ENCODE measurements around the gene RC3H2.
"Not testable (repeated sequence)": the region's sequence is repeated elsewhere in the genome, so short reads cannot be mapped to it uniquely, and the experiment has no call there.

RC3H2 gene

DNA sequence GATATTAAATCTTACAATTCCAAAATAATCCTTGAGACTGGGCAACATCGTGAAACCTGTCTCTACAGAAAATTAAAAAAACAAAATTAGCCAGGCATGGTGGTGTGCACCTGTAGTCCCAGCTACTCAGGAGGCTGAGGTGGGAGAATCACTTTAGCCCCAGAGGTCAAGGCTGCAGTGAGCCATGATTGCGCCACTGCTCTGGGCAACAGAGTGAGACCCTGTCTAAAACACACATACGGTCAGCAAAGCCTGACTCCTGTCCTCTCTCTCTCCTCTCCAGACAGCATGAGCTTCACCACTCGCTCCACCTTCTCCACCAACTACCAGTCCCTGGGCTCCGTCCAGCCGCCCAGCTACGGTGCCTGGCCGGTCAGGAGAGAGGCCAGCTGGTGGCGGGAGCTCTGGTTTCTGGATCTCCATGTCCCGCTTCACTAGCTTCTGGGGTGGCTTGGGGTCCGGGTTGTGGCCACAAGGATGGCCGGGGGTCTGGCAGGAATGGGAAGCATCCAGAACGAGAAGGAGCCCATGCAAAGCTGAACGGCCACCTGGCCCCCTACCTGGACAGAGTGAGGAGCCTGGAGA, 67.8 kb downstream of the RC3H2 start:
- no peak for DNase-seq

DNA sequence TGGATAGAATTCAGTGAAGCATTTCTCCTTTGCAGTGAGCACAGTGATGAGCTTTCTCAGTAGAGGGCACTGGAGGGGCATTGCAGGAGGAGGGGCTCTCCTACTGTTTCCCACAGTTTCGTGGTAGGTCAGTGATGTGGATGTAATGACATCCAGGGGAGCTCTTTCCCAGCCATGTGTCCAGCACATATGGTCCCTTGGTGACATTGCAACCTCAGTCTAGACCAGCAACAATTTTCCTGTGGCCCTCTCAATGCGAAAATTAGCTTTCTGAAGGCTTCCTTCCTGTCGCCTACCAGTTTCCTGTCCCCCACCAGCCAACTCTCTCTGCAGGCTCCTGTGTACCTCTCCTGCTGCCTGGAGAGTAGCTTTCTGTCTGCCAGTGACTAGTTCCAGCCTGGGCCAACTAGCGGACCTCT, 69.8 kb downstream of the RC3H2 start:
- peak; percentile 73 to 85 for DNase-seq

DNA sequence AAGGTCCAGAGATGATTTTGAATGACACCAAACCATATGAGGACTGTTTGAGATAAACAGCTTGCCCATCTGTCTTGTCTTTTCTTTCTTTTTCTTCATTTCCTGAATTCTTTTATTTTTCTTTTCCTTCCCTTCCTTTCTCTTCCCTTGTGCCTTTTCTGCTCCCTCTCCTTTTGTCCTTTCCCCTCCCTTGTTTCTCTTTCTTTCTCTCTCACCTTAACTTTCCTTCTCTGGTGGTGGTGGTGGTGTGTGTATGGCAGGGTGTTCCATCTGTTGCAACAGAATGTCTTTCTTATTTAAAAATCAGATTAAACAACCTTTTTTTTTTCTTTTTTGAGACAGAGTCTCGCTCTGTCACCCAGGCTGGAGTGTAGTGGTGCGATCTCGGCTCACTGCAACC, 73.0 kb downstream of the RC3H2 start:
- no peak for DNase-seq

DNA sequence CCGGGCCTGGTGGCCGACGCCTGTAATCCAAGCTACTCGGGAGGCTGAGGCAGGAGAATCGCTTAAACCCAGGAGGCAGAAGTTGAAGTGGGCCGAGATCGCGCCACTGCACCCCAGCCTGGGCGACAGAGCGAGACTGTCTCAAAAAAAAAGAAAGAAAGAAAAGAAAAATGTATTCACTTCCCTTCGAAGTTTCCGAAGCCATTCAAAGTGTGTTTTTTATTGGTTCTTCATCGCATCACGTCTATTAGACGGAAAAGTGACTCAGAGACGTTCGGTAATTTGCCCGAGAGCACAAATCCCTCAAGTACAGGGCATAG, 76.2 kb downstream of the RC3H2 start:
- DNase-seq: not testable (repeated sequence)

DNA sequence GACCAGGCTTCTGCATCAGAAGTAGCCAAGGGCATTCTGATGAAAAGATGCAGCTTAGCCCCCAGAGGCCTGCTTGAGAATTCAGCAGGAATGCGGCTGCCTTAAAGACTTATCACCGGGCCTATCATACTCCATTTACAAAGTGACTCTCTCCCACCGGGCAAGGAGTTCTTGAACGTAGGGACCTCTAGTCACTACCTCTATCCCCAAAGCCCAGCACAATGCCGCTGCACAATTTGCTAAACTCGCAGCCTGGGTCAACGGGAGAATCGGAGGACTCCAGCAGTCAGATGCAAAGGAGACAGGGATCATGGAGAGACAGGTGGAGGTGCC, 77.4 kb downstream of the RC3H2 start:
- DNase-seq: peak in 1 of 2 experiments; percentile 43

DNA sequence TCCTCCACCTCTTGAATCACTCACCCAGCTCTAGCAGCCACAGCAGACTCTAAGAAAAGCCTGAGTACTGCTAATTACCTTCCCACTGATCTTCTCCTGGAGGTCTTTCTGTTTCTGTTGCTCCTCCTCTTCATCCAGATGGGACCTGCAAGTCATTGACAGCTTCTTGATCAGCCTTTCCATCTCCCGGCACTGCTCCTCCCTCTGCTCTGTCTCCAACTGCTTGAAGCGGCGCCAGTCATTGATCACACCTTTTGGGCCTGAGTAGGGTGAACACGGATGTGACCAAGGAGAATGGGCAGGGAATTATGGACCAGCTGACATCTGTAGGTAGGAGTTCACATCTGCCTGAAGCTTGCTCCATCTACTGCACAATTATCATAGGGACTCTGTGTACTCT, 82.2 kb downstream of the RC3H2 start:
- no peak for DNase-seq

DNA sequence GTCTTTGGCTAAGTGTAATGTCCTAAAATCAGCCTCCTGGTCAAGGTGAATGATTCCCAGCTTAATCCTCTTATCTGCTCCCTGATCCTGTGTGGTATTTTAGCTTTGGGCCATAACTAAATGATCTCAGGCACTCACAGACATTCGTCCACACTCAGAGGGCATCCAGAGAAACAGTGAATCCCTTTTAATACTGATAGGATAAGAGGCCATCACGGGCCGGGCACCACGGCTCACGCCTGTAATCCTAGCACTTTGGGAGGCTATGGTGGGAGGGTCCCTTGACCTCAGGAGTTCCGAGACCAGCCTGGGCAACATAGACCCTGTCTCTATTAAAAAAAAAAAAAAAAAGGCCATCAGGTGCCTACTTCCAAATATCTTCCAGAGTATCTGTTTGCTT, 83.1 kb downstream of the RC3H2 start:
- DNase-seq: no peak

DNA sequence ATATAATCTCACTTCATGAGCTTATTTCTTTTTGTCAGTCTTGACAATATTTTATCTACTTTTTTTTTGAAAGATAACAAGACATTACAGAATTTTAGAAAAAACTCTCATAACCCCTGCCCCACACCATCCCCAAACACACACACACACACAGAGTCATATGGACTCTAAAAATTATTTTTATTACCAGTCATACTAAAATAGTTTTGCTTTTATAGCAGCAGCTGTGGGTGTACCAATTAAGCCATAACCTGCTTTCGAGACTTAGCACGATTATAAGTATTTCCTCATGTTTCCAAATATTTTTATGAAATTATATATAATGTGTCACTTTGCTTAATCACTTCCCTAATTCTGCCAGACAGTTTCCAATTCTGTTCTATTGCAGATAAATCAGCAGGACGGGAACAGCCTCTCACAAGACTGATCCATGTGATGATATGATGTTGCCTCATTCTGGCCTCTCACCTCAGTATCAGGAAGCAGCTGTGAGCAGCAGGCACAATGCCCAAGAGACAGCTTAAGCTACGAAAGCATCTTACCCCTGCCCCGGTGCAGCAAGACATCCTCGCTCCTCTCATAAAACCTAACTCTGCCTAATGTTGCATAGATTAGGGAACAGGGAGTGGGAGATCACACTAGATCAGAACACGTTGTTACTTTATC, 83.7 kb downstream of the RC3H2 start:
- DNase-seq: peak; percentile 75 to 76

DNA sequence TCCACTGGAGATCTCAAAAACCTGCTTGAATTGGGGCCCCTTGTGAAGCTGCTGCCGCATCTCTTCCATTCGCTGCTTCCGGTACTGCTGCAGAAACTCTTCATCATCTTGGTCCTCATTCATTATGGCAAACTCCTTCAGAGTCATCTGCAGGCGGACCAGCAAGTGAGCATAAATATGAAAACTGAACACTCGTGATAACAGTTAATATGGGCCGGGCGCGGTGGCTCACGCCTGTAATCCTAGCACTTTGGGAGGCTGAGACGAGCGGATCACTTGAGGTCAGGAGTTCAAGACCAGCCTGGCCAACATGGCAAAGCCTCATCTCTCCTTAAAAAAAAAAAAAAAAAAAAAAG, 84.7 kb downstream of the RC3H2 start:
- DNase-seq: no peak

DNA sequence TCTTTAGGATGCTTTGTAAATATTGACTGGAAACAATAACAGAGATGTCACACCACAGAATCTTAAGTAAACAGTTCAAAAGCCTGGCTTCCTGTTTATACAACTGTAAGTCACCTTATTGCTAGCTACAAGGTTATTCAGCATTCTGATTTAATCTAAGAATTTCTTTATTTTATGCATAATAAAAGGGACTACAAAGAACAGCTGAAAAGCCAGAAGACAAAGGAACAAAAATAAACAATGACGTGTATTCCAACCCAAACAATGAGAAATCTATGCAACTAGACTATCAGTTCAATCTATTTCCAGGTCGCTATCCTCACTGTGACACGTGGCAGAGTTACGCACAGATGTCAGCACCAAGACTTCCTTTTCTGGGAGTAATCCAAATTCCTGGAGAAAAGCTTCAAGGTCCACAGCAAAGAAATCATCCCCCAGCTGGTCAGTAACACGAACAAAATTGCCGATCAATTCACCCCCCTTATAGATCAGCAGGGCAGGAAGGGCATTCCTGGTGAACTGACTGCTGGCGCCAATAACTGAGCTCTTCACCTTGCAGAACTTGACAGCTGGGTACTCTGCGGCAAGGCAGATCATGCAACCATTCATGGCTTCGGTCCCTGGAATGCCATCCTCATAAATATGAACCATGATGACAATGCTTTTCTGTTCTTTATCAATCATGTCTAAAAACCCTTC, 85.2 kb downstream of the RC3H2 start:
- DNase-seq: no peak

DNA sequence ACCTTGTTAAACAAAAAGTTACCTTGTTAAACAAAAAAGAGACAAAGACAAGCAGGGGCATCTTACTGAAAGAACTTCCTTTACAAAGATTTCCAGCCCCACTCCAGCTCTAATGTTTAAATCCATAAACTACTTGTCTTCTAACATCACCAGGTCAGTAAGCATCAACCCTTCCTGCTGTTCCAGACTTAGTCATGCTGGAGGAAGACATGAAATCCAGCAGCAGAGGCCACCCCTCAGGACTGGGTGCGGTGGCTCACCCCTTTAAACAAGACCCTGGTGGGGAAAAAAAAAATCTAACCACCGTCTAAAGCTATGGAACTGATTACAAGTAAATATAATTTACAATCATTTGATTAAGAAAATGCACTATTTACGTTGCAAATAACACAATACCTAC, 85.8 kb downstream of the RC3H2 start:
- no peak for DNase-seq

DNA sequence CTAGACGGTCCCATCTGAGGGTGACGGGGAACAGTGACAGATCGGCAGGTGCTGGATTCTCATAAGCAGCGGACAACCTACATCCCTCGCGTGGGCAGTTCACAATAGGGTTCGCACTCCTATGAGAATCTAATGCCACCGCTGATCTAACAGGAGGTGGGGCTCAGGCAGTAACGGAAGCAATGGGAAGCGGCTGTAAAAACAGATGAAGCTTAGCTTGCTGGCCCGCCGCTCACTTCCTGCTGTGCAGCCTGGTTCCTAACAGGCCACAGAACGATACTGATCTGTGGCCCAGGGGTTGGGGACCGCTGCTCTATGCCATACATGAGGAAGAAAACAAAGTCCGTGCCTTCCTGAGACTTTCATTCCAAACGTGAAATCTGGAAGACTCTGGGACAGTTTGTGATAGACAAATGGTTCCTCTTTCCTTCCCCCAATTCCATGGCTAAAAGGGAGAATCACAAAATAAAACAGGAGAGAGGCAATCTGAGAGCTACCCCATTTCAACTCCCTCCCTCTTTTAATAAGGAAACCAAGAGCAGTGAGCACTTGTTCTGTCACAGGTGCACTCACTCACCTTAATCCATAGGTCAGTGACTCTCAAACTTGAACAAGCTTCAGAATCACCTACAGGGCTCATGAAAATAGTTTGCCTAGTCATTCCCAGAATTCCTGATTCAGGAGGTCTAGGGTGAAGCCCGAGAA, 88.8 kb downstream of the RC3H2 start:
- peak; percentile 94 for DNase-seq

DNA sequence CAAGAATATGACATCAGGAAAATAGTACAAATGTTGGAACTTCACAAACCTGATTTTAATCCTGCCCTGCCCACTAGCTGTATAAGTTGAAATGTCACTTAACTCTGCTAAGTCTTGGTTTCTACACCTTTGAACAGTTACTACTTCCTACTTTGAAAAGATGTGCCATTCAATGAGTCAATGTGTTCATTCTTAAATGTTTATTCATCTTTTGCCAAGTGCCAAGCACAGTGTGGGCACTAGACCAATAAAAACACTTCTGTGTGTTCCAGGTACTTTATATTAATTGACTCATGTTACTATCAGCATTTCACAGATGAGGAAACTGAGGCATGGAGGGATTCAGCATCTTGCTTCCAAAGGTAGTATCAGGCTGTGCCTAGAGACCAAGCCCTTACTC, 89.6 kb downstream of the RC3H2 start:
- DNase-seq: no peak

DNA sequence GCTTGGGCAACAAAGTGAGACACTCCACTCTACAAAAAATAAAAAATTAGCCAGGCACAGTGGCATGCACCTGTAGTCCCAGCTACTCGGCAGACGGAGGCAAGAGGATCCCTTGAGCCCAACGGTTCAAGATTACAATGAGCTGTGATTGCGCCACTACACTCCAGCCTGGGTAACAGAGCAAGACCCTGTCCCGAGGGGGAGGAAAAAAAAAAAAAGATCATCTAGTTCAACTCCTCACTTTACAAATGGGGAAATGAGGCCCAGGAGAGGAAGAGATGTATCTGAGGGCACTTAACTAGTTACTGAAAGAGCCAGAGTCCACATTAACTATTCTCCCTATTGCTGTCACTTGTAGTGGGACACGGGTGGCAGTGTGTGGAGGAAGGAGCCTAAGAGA, 90.6 kb downstream of the RC3H2 start:
- DNase-seq: no peak

DNA sequence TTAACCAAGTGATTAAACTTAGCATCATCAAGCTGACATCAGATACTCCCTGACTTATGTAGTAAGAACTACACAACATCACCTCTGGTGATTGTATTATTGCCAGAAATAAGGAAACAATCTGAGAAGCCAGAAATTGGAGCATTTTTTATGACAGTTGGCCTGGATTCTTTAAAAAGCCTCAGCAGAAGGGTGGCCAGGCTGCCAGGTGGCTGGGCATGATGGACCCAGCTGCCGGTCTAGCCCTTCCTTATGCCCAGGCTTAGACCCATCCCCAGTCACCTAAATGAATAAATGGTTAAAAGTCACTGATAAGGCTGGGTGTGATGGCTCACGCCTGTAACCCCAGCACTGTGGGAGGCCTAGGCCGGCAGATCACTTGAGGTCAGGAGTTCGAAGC, 92.4 kb downstream of the RC3H2 start:
- DNase-seq: no peak

DNA sequence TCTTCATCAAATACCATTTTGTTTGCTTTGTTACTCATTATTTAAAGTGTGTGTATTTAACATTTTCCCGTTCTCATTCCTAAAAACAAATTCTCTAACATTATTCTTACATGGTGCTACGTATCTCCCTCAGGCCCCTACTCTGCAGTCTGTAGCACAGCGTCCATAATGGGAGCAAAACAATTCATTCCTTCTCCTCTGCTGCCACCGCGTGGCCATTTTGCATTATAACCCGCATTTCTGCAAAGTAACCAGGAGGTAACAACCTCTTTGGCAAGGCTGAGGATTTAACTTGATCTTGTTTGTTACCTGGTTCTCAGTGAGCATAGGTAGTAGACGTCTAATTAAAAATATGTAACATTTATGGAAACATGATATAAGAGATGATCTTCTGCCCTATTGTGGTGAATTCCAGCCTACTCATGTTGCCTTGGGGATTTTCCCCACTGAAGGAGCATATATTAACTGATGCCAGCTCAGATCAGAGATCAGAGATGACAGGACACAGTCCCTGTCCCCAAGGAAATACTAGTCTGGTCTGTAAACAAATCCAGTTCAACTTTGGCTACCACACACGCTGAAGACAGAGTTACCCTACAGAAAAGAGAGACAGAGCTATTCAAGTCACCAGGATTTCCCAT, 94.7 kb downstream of the RC3H2 start:
- peak; percentile 74 to 85 for DNase-seq

DNA sequence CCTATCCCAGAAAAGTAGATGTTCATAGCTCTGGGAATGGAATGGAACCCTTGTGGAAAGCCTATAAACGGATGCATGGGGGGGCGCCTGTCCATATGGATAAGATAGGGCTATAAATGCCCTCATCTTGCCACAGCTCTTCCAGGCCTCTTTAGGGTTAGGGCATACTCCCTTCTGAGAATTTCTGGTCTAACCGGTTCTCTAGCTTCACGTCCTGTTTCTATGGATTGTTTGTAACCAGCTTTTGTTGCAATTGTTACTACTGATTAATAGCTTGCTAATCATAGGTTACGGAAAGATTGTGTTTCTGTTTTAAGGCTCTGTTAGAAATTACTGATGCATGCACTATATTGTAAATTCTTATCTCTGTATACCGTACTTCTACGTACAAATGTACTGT, 95.9 kb downstream of the RC3H2 start:
- DNase-seq: not testable (repeated sequence)

DNA sequence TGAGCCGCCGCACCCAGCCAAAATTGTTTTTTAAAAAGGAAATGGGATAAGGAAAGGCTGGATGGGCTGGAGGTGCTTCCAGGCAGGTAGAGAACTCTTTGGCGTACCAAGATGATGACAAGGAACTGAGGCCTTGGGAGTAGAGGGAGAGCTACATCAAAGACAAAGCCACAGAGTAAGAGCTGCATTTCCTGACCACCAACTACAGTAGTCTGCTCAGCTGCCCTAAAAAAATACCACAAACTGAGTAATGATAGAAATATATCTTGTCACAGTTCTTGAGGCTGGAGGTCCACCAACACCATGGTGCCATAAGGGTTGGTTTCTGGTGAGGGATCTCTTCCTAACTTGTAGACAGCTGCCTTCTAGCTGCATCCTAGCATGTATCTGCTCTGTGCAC, 97.0 kb downstream of the RC3H2 start:
- DNase-seq: no peak

DNA sequence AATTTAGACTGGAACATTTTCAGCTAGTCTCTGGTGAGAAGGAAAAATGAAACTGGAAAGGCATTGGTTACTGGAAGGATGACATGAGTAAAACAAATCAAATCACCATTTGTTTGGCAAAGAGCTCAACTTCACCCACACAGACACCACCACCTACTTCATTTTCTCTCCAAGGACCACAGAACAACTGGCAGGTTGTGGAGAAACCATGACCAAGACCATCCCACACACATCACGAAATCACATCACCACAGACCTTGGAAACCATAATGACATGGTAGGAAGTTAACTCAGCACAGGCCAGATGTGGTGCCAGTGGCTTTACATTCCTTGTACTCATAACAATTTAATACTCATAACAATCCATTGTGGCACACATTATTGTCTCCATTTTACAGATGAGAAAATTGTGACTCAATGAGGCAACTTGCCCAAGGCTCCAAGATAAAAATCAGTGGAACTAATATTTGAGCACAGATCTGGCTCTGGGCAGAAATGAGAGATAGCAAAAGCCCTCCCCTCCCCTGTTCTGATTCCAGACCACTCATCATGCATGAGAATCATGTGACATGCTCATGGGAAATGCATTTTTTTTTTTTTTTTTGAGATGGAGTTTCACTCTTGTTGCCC, 97.8 kb downstream of the RC3H2 start:
- DNase-seq: no peak

DNA sequence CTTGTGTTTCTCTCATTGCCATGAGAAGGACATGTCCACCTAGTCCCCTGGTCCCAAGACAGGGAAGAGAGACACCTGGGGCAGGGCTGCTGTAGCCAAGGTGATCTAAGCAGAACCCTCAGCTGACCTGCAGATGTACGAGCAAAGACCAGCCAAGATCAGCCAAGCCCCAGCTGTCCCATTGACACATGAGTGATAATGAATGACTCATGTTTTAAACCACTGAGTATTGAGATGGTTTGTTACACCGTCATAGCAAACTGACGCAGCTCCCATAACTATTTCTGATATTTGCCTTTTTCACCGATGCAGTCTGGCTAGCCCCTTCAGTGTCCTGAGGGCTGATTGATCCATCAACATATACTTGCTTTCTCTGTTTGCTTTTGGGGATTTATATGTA, 98.5 kb downstream of the RC3H2 start:
- DNase-seq: no peak

DNA sequence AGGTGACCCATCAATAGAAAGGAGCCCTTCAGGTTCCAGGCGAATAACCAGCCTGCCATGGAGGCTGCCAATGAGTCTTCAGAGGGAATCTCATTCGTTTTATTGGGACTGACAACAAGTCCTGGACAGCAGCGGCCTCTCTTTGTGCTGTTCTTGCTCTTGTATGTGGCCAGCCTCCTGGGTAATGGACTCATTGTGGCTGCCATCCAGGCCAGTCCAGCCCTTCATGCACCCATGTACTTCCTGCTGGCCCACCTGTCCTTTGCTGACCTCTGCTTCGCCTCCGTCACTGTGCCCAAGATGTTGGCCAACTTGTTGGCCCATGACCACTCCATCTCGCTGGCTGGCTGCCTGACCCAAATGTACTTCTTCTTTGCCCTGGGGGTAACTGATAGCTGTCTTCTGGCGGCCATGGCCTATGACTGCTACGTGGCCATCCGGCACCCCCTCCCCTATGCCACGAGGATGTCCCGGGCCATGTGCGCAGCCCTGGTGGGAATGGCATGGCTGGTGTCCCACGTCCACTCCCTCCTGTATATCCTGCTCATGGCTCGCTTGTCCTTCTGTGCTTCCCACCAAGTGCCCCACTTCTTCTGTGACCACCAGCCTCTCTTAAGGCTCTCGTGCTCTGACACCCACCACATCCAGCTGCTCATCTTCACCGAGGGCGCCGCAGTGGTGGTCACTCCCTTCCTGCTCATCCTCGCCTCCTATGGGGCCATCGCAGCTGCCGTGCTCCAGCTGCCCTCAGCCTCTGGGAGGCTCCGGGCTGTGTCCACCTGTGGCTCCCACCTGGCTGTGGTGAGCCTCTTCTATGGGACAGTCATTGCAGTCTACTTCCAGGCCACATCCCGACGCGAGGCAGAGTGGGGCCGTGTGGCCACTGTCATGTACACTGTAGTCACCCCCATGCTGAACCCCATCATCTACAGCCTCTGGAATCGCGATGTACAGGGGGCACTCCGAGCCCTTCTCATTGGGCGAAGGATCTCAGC, 104.8 kb downstream of the RC3H2 start, which contains the start of gene OR1K1:
Gene OR1K1 (plus strand): TSS at position 58 of the 995 bp plus-strand sequence. CDS start 0 bp downstream, at position 58.
- DNase-seq: no peak

Measured in Kasumi-1 (cell line).